Right atrium auricular region (tissue), 2 donors: ENCODE measurements around the gene CHSY1. TPM values are rescaled to one million over a fixed set of nuclear protein-coding genes. Genes with fewer than 3 reads are reported as not detected.

Experiments
- DNase-seq: peaks from one replicate; pipeline ENCODE4 v3.0.0-alpha.2; 2019; ENCODE audit warnings: low spot score
- H3K27ac ChIP-seq, 2 donors: fragments of 200-600 bp; sonication (generic); 1 replicate in 1 of 2; 2 replicates in 1 of 2; pipeline ENCODE4 v1.5.1; 2016 to 2019
- H3K27me3 ChIP-seq, 2 donors: fragments of 200-600 bp; sonication (generic); one replicate each; pipeline versions ENCODE4 v1.5.1 to v1.6.0; 2017 to 2019
- H3K36me3 ChIP-seq: fragments of 200-600 bp; sonication (generic); one replicate; pipeline ENCODE4 v1.5.1; 2016
- H3K4me1 ChIP-seq, 2 donors: fragments of 200-600 bp; sonication (generic); one replicate each; pipeline versions ENCODE4 v1.5.1 to v1.6.0; 2017 to 2019
- H3K4me3 ChIP-seq, 2 donors: fragments of 200-600 bp; sonication (generic); 1 replicate in 1 of 2; 2 replicates in 1 of 2; pipeline ENCODE4 v1.5.1; 2017 to 2019; ENCODE audit warnings: mild to moderate bottlenecking in 1 of 2, moderate library complexity in 1 of 2
- H3K9me3 ChIP-seq, 2 donors: fragments of 200-600 bp; sonication (generic); one replicate each; pipeline ENCODE4 v1.5.1; 2019
- total RNA-seq, 2 donors: library from RNA; depleted of rRNA; stranded (reverse); fragments of >200 nt; gene quantifications; one replicate each; pipeline ENCODE4 v1.1.0, GENCODE V29; 2016
- TF ChIP-seq, protein P1 (sequence below), 2 donors: fragments of 200-600 bp; sonication (generic); IDR thresholded peaks; one replicate each; pipeline ENCODE4 v1.5.1; 2019; ENCODE audit warnings: antibody characterized with exemption in 2 of 2

The CHSY1 gene
- total RNA-seq, 2 donors from 2014 or later, result 23.1 to 26.1 TPM

DNA sequence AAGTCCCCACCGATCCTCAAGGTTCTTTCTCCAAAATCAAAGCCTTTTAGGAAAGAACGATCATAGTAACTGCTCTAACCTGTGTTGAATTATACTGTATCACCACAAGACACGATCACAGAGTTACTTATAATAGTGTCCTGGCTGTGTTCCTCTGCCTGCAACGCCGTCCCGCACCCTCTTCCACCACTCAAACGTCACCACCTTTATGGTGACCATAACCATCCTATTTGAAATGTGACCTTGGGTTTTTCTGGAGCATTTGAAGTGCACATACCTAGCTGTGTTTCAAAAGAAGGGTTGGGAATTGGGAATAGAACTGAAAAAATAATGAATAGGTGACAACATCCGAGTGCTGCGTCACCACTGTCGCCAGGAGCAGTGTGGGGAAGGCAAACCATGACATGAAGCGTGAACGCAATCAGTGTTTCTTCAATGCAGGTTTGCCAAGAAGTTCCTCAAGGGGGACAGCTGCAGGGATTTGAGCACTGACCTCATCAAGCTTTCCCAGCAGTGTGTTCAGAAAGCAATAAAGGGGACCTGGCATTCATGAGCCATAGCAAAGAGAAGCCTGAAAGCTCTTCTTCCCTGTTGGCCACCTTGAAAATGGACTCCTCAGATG, 26.2 kb upstream of the CHSY1 start:
- DNase-seq, result no peak
- TF ChIP-seq, protein P1, sequence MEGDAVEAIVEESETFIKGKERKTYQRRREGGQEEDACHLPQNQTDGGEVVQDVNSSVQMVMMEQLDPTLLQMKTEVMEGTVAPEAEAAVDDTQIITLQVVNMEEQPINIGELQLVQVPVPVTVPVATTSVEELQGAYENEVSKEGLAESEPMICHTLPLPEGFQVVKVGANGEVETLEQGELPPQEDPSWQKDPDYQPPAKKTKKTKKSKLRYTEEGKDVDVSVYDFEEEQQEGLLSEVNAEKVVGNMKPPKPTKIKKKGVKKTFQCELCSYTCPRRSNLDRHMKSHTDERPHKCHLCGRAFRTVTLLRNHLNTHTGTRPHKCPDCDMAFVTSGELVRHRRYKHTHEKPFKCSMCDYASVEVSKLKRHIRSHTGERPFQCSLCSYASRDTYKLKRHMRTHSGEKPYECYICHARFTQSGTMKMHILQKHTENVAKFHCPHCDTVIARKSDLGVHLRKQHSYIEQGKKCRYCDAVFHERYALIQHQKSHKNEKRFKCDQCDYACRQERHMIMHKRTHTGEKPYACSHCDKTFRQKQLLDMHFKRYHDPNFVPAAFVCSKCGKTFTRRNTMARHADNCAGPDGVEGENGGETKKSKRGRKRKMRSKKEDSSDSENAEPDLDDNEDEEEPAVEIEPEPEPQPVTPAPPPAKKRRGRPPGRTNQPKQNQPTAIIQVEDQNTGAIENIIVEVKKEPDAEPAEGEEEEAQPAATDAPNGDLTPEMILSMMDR (IDR thresholded peaks at IDR 0.05), result no peak
- peak overlapping the region; percentile 91 to 95 for H3K27ac ChIP-seq

DNA sequence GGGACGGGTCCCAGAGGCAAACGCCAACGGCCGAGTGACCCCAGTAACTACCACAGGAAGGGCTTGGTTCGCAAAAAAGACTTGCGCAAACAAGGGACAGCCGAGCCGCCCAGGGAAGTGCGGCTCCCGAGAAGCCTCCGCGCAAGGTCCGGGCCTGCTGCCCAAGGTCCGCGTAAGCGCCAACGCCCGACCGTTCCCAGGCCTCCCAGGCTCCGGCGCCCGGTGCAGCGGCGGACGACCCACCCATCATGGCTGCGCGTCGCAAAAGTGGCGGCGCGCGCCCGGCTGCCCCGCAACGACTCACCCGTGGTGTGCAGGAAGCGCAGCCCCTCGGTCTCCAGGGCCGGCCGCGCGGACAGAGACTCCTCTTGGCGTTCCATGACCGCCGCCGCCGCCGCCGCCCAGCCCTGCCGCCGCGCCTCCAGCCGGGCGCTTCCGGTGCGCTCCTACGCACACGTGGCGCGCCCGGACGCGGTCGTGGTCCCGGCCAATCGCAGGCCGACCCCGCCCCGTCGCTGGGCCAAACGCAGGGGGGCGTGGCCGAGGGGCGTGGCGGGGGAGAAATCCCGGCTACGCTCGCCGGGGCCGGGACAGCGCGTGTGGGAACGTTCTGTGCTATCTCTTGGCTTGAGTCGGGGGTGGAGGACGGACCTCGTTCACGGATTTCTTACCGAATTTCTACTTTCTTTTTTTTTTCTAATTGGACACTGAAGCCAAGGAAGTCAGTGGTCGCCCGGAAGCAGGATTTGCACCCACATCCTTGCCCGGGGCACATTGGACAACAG, 25.4 kb upstream of the CHSY1 start, which contains the start of gene SELENOS:
SELENOS (minus strand) TSS at position 448 of the 785 bp plus-strand sequence; CDS start at position 380, 68 bp downstream.
- TF ChIP-seq, protein P1 (IDR thresholded peaks at IDR 0.05), result peak in 1 of 2 donors; percentile 11
- Histone ChIP-seq H3K9me3 (no peaks in the 10 kb centered on the region), H3K27ac (peak within 1 kb of the TSS; percentile 91 to 95), H3K36me3 (peaks cover 57% of the 10 kb centered on the region), H3K27me3 (no peaks in the 10 kb centered on the region), H3K4me3 (peak within 1 kb of the TSS; percentile 85 to 90), H3K4me1 (peaks cover 0 to 25% of the 10 kb centered on the region in 2 donors)
- DNase-seq, result peak; percentile 93

More for the DNA sequence above, 26.2 kb upstream of the CHSY1 start:
- Histone ChIP-seq H3K27me3 (no peaks in the 10 kb centered on the region), H3K4me1 (peaks cover 0 to 24% of the 10 kb centered on the region in 2 donors), H3K36me3 (peaks cover 57% of the 10 kb centered on the region), H3K9me3 (no peaks in the 10 kb centered on the region), H3K4me3 (peak overlapping the region in 1 of 2 donors; percentile 90)

DNA sequence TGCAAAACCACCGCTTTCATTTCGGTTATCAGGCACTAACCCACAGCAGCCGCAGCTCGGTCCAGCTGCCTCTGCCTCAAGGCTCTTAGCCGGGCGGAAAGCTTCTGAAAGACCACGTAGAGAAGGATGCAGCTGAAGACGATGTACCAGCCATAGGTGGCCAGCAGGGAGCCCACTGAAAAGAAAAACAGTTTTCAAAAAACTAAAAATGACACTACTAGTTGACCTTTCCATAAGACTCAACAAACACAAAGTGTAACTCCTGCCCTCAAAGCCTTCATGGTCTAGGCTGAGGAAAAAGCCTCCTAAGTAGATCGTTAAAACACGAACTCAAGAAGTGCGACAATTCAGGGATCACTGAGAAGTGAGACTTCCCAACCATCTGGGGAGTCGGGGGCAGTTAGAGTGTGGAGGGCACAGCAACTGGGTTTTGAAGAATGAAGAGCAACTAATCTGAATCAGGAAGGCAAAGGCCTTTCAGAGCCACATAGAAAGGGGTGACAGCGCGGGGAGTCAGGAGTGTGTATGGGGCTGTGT, 24.7 kb upstream of the CHSY1 start:
- peak overlapping the region; percentile 91 to 95 for H3K27ac ChIP-seq
- no peaks in the 10 kb centered on the region for H3K9me3 ChIP-seq
- peaks cover 57% of the 10 kb centered on the region for H3K36me3 ChIP-seq
- TF ChIP-seq, protein P1 (IDR thresholded peaks at IDR 0.05), result no peak
- H3K4me3 ChIP-seq, result peak overlapping the region; percentile 85 to 90
- DNase-seq, result no peak
- peaks cover 0 to 25% of the 10 kb centered on the region in 2 donors for H3K4me1 ChIP-seq
- H3K27me3 ChIP-seq, result no peaks in the 10 kb centered on the region

DNA sequence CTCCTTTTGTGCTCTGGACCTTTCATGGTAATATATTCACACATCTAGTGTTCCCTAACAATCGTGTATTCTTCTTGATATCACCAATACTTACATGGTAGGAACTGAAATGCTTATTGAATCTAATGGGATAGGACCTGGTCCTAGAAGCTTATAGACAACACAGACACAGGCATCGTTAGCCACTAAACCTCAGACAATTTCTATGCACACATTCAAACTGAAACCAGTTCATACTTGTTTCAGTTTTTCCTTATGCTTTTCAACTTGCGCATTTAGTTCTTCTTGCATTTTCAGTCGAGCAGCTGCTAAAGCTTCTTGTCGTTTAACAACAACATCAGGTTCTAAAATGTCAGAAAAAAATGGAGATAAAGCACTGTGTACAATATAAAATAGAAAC, 23.2 kb upstream of the CHSY1 start:
- peaks cover 60% of the 10 kb centered on the region for H3K36me3 ChIP-seq
- peaks cover 0 to 25% of the 10 kb centered on the region in 2 donors for H3K4me1 ChIP-seq
- no peak overlapping the region for H3K27ac ChIP-seq
- no peak overlapping the region for H3K4me3 ChIP-seq
- no peak for DNase-seq
- no peaks in the 10 kb centered on the region for H3K27me3 ChIP-seq
- TF ChIP-seq, protein P1 (IDR thresholded peaks at IDR 0.05), result no peak
- H3K9me3 ChIP-seq, result no peaks in the 10 kb centered on the region

DNA sequence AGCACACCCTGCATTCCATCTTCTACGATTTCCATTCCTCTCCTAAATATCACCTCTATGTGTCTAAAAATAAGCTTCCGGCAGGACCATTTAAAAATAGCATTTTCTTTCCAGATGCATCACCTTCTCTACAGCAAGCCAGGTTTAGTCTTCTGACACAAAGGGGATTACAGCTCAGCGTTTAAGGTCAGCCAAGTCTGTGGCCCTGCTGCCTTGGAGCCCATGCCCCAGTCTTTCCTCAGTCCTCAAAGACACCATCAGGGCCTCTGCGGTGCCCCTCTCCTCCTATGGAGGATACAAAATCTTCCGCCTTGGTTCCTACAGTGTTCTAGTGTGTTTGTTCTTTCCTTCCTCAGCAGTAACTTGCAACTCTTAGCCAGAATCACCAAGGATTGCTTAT, 21.7 kb upstream of the CHSY1 start:
- H3K27ac ChIP-seq, result no peak overlapping the region

More for the DNA sequence above, 21.7 kb upstream of the CHSY1 start:
- H3K4me1 ChIP-seq, result peaks cover 0 to 30% of the 10 kb centered on the region in 2 donors
- no peak for DNase-seq
- no peaks in the 10 kb centered on the region for H3K27me3 ChIP-seq
- H3K36me3 ChIP-seq, result peaks cover 60% of the 10 kb centered on the region
- no peak overlapping the region for H3K4me3 ChIP-seq
- TF ChIP-seq, protein P1 (IDR thresholded peaks at IDR 0.05), result no peak
- H3K9me3 ChIP-seq, result no peaks in the 10 kb centered on the region
